H9 (cell line): Measurements from ENCODE around the gene LRRC8E. TPM values are rescaled to one million over a fixed set of nuclear protein-coding genes. Genes with fewer than 3 reads are reported as not detected.

Experiments
- DNase-seq: peaks from one replicate; pipeline ENCODE4 v3.0.0-alpha.2; 2017
- H2AFZ ChIP-seq: one replicate; pipeline ENCODE4 v1.6.1; 2013; ENCODE audit warnings: mild to moderate bottlenecking, low read length, control low read depth, moderate library complexity
- H2AK5ac ChIP-seq: 2 replicates; pipeline ENCODE4 v1.6.1; 2013; ENCODE audit warnings: low read length, control low read depth, mixed read lengths; ENCODE audit not compliant: insufficient read length
- H2BK120ac ChIP-seq: one replicate; pipeline ENCODE4 v1.6.1; 2013; ENCODE audit warnings: low read depth, mild to moderate bottlenecking, low read length, control low read depth, inconsistent platforms; ENCODE audit not compliant: poor library complexity, severe bottlenecking
- H2BK12ac ChIP-seq: 2 replicates; pipeline ENCODE4 v1.6.1; 2013; ENCODE audit warnings: low read length, control low read depth, mixed read lengths, low read depth; ENCODE audit not compliant: insufficient read length
- H2BK15ac ChIP-seq: 2 replicates; pipeline ENCODE4 v1.6.1; 2013; ENCODE audit warnings: low read depth, low read length, control low read depth
- H2BK20ac ChIP-seq: one replicate; pipeline ENCODE4 v1.6.1; 2013; ENCODE audit warnings: low read depth, mild to moderate bottlenecking, low read length, control low read depth, inconsistent platforms; ENCODE audit not compliant: poor library complexity, severe bottlenecking
- H2BK5ac ChIP-seq: 2 replicates; pipeline ENCODE4 v1.6.1; 2013; ENCODE audit warnings: low read length, control low read depth, mixed read lengths; ENCODE audit not compliant: insufficient read length
- H3K14ac ChIP-seq: 2 replicates; pipeline ENCODE4 v1.6.1; 2013; ENCODE audit warnings: low read length, control low read depth; ENCODE audit not compliant: insufficient read depth
- H3K18ac ChIP-seq: 2 replicates; pipeline ENCODE4 v1.6.1; 2013; ENCODE audit warnings: low read depth, mild to moderate bottlenecking, mixed read lengths, low read length, control low read depth; ENCODE audit not compliant: insufficient read length
- H3K23ac ChIP-seq: 2 replicates; pipeline ENCODE4 v1.6.1; 2013; ENCODE audit warnings: low read length, control low read depth, mixed read lengths, low read depth; ENCODE audit not compliant: insufficient read length
- H3K23me2 ChIP-seq: 2 replicates; pipeline ENCODE4 v1.6.1; 2013; ENCODE audit warnings: low read depth, mild to moderate bottlenecking, mixed read lengths, low read length, control low read depth; ENCODE audit not compliant: insufficient read length, poor library complexity, severe bottlenecking
- H3K27ac ChIP-seq: 2 replicates; pipeline ENCODE4 v1.5.1; 2013; ENCODE audit warnings: low read length, control low read depth, mixed read lengths, low read depth; ENCODE audit not compliant: insufficient read length
- H3K27me3 ChIP-seq: 2 replicates; pipeline ENCODE4 v1.6.1; 2013; ENCODE audit warnings: low read length, control low read depth, inconsistent platforms; ENCODE audit not compliant: insufficient read depth
- H3K4ac ChIP-seq: 2 replicates; pipeline ENCODE4 v1.6.1; 2013; ENCODE audit warnings: low read depth, mild to moderate bottlenecking, control low read depth, inconsistent platforms, low read length, moderate library complexity
- H3K4me1 ChIP-seq: 2 replicates; pipeline ENCODE4 v1.6.1; 2013; ENCODE audit warnings: low read length, control low read depth, inconsistent platforms; ENCODE audit not compliant: insufficient read depth
- H3K4me2 ChIP-seq: 2 replicates; pipeline ENCODE4 v1.6.1; 2013; ENCODE audit warnings: low read length, control low read depth, mixed read lengths; ENCODE audit not compliant: insufficient read length, insufficient read depth
- H3K56ac ChIP-seq: 2 replicates; pipeline ENCODE4 v1.6.1; 2013; ENCODE audit warnings: low read depth, mild to moderate bottlenecking, mixed read lengths, low read length, control low read depth; ENCODE audit not compliant: insufficient read length
- H3K79me1 ChIP-seq: 2 replicates; pipeline ENCODE4 v1.6.1; 2013; ENCODE audit warnings: low read depth, mild to moderate bottlenecking, moderate library complexity, low read length, control low read depth, inconsistent platforms; ENCODE audit not compliant: insufficient read depth, poor library complexity, severe bottlenecking
- H3K79me2 ChIP-seq: 2 replicates; pipeline ENCODE4 v1.6.1; 2013; ENCODE audit warnings: low read length, control low read depth, inconsistent platforms; ENCODE audit not compliant: insufficient read depth
- H3K9ac ChIP-seq: 2 replicates; pipeline ENCODE4 v1.6.1; 2013; ENCODE audit warnings: low read length, control low read depth, mixed read lengths; ENCODE audit not compliant: insufficient read length; ENCODE audit errors: extremely low read depth
- H3K9me3 ChIP-seq: one replicate; pipeline ENCODE4 v1.6.1; 2013; ENCODE audit warnings: low read depth, low read length, inconsistent platforms; ENCODE audit not compliant: control insufficient read depth
- H3T11ph ChIP-seq: one replicate; pipeline ENCODE4 v1.6.1; 2013; ENCODE audit warnings: mild to moderate bottlenecking, low read length, control low read depth, inconsistent platforms
- H4K20me1 ChIP-seq: one replicate; pipeline ENCODE4 v1.6.1; 2013; ENCODE audit not compliant: control insufficient read depth, insufficient read length, insufficient read depth
- H4K5ac ChIP-seq: 2 replicates; pipeline ENCODE4 v1.6.1; 2013; ENCODE audit warnings: low read depth, mild to moderate bottlenecking, mixed read lengths, low read length, control low read depth; ENCODE audit not compliant: insufficient read length
- H4K8ac ChIP-seq: replicated peaks from 2 replicates; pipeline ENCODE4 v1.6.1; 2013; ENCODE audit warnings: low read length, control low read depth, mixed read lengths, low read depth; ENCODE audit not compliant: insufficient read length
- H4K91ac ChIP-seq: 2 replicates; pipeline ENCODE4 v1.6.1; 2013; ENCODE audit warnings: low read depth, mild to moderate bottlenecking, moderate library complexity, mixed read lengths, low read length, control low read depth; ENCODE audit not compliant: insufficient read length
- H3K27ac Mint-ChIP-seq, 3 experiments: 2 replicates in 2 of 3; 3 replicates in 1 of 3; pipeline ENCODE4 v1.8.0; 2020 to 2021; ENCODE audit warnings: mixed read lengths in 3 of 3, mild to moderate bottlenecking in 1 of 3, moderate library complexity in 1 of 3
- H3K27me3 Mint-ChIP-seq: 2 replicates; pipeline ENCODE4 v1.8.0; 2021; ENCODE audit warnings: low read depth, mild to moderate bottlenecking, moderate library complexity, mixed read lengths
- H3K36me3 Mint-ChIP-seq, 3 experiments: 2 replicates in 2 of 3; 3 replicates in 1 of 3; pipeline ENCODE4 v1.8.0; 2020 to 2021; ENCODE audit warnings: low read depth in 3 of 3, mixed read lengths in 3 of 3; ENCODE audit not compliant: insufficient read depth in 1 of 3
- H3K4me1 Mint-ChIP-seq, 2 experiments: 2 replicates each; pipeline ENCODE4 v1.8.0; 2020; ENCODE audit warnings: mixed read lengths in 2 of 2
- H3K4me3 Mint-ChIP-seq, 2 experiments: 2 replicates in 1 of 2; 3 replicates in 1 of 2; pipeline ENCODE4 v1.8.0; 2020 to 2021; ENCODE audit warnings: mild to moderate bottlenecking in 2 of 2, mixed read lengths in 2 of 2, moderate library complexity in 1 of 2
- H3K9me3 Mint-ChIP-seq, 2 experiments: 2 replicates in 1 of 2; 3 replicates in 1 of 2; pipeline ENCODE4 v1.8.0; 2020; ENCODE audit warnings: mild to moderate bottlenecking in 2 of 2, mixed read lengths in 2 of 2, moderate library complexity in 1 of 2
- CTCF ChIP-seq: fragments of 200-600 bp; sonication (generic); conservative IDR thresholded peaks from 3 replicates; pipeline ENCODE4 v1.8.0; 2021; ENCODE audit warnings: antibody characterized with exemption, mild to moderate bottlenecking
- WGBS: extraction: QIAGEN DNeasy Blood & Tissue Kit; methylation state at CpG from one replicate; pipeline ENCODE4 v1.1.7; 2013; ENCODE audit warnings: missing lambda C conversion rate, low lambda C conversion rate, mixed read lengths; ENCODE audit not compliant: insufficient read length; ENCODE audit errors: extremely low coverage; 5-methylcytosine and 5-hydroxymethylcytosine counted together
- total RNA-seq: library from RNA; stranded (reverse); gene quantifications from 2 replicates; pipeline ENCODE4 v1.2.1, GENCODE V29; 2021

Gene LRRC8E
- total RNA-seq, 1 experiment from 2014 or later = 4.8 TPM

DNA sequence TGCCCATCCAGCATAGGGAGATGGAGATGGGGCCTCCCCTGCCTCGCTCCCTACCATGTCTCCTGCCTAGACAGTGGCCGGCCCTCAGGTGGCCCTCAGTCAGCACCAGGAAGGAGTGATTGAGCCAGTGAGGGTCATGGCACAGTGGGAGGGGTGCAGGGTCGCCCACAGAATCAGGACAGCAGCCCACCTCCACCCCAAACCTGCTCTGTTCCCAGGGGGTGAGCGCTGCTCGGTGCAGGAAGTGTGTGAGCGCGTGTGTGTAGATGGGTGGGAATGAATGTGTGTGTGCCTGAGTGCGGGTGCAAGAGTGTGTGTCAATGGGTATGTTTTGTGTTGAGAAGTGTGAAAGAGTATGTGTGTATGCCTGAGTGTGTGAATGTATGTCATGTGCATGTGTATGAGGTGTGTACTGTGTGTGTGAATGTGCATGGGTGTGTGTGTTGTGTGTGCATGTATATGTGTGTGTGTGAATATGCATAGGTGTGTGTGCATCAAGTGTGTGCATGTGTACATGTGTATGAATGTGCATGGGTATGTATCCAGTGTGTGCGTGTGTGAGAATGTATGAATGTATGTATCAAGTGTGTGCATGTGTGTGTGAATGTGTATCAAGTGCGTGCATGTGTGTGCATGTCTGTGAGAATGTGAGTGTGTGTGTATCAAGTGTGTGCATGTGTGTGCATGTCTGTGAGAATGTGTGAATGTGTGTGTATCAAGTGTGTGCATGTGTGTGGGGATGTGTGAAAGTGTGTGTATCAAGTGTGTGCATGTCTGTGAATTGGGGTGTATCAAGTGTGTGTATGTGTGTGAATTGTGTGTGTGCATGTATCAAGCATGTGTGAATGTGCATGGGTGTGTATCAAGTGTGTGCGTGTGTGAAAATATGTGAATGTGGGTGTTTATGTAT, 46.3 kb upstream of the LRRC8E start:
- Histone ChIP-seq H3K56ac (no peak overlapping the region), H3K4ac (no peak overlapping the region), H3K14ac (no peak overlapping the region), H4K5ac (no peak overlapping the region), H3K79me2 (no peaks in the 10 kb centered on the region), H4K8ac (no peak overlapping the region), H3K4me2 (no peak overlapping the region), H3T11ph (no peak overlapping the region), H2BK12ac (no peak overlapping the region), H2BK120ac (no peak overlapping the region), H2AFZ (no peak overlapping the region), H3K79me1 (no peaks in the 10 kb centered on the region), H3K4me1 (no peaks in the 10 kb centered on the region), H2BK20ac (no peak overlapping the region), H3K9me3 (no peaks in the 10 kb centered on the region), H3K23ac (no peak overlapping the region), H3K27ac (no peak overlapping the region), H3K27me3 (no peaks in the 10 kb centered on the region), H2BK15ac (no peak overlapping the region), H3K23me2 (no peaks in the 10 kb centered on the region), H2AK5ac (no peak overlapping the region), H3K18ac (no peak overlapping the region), H3K9ac (no peak overlapping the region), H2BK5ac (no peak overlapping the region), H4K91ac (no peak overlapping the region), H4K20me1 (peaks cover 5% of the 10 kb centered on the region)
- Mint-ChIP-seq H3K9me3 (peaks cover 0 to 3% of the 10 kb centered on the region in 2 experiments; a peak in 1 of 5 replicates), H3K36me3 (no peaks in the 10 kb centered on the region), H3K4me1 (no peaks in the 10 kb centered on the region), H3K27me3 (peaks cover 34% of the 10 kb centered on the region), H3K27ac (no peak overlapping the region), H3K4me3 (no peak overlapping the region)
- no peak for TF ChIP-seq CTCF
- WGBS = 100% methylated on average over 4 of the region's 11 CpGs
- no peak for DNase-seq
